GM12891 (cell line): Measurements from ENCODE around the gene OTOG.

Experiments
- PAX5 ChIP-seq: IDR thresholded peaks from 2 replicates; pipeline ENCODE4 v1.6.1; 2011; ENCODE audit warnings: low read length, moderate library complexity, mild to moderate bottlenecking; ENCODE audit not compliant: insufficient read depth, severe bottlenecking
- POLR2A ChIP-seq: IDR thresholded peaks from 2 replicates; pipeline ENCODE4 v1.6.1; 2011; ENCODE audit warnings: low read depth, low read length, control low read depth
- POLR2AphosphoS5 ChIP-seq: IDR thresholded peaks from 2 replicates; pipeline ENCODE4 v1.6.1; 2011; ENCODE audit warnings: low read depth, low read length, control low read depth
- SPI1 ChIP-seq: IDR thresholded peaks from 2 replicates; pipeline ENCODE4 v1.6.1; 2011; ENCODE audit warnings: low read depth, low read length, control low read depth

- TF ChIP-seq POLR2A (no peak), SPI1 (no peak), POLR2AphosphoS5 (no peak), PAX5 (no peak)
Measured at GRCh38 chr11:17522655-17523054, 24.4 kb upstream of the OTOG start.
